ENCODE data around the gene MSH5.

MSH5 gene

DNA sequence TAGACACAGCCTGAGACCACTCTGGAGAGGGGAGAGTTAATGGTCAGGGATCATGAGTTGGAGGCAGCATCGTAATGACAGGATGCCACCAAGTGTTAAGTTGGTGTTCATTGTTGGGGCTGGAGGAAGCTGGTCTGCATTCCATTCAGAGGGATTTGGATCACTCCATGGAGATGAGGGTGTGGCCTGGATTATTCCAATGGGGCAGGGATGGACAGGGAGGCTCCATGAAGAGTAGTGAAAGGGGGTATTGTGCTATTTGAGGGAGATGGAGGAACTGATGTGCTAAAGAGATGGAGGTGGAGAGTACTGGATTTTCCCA, 23.8 kb downstream of the MSH5 start:
- Histone ChIP-seq H3K9me3 (ENCODE audit: control insufficient read depth, insufficient read depth, low read depth, low read length) (no peaks in the 10 kb centered on the region), H3K9ac (ENCODE audit: low read length) (no peak overlapping the region), H3K4me1 (ENCODE audit: control insufficient read depth, insufficient read depth, low read length) (peaks cover 10% of the 10 kb centered on the region; the same call in 1 of the 2 replicates), H3K4me3 (ENCODE audit: low read depth, low read length) (no peak overlapping the region), H3K36me3 (ENCODE audit: control insufficient read depth, insufficient read depth, low read length) (peaks cover 47% of the 10 kb centered on the region), H3K27ac (ENCODE audit: low read depth, low read length) (no peak overlapping the region), H3K27me3 (ENCODE audit: control insufficient read depth, insufficient read depth, low read length) (no peaks in the 10 kb centered on the region)

DNA sequence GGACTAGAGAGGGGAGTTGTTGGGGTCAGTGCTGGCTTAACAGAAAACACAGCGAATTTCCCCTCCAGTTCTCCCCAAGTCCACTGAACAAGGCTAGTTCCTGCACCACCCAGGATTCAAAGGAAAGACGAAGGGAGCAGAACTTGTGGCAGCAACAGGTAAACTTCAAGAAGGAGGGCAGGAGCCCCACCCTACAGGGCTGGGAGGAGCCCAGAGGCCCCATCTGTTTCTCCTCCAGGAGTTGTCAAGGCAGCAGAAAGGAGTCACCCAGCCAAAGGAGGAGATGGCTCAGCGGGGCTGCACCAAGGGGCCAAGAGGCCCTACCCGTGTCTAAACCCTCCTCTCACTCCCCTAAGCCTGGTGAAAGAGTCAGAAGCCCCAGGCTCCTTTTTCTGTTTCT, 24.4 kb downstream of the MSH5 start:
- Histone ChIP-seq H3K4me3 (ENCODE audit: low read depth, low read length) (no peak overlapping the region), H3K27ac (ENCODE audit: low read depth, low read length) (no peak overlapping the region), H3K27me3 (ENCODE audit: control insufficient read depth, insufficient read depth, low read length) (no peaks in the 10 kb centered on the region), H3K36me3 (ENCODE audit: control insufficient read depth, insufficient read depth, low read length) (peaks cover 43% of the 10 kb centered on the region), H3K4me1 (ENCODE audit: control insufficient read depth, insufficient read depth, low read length) (peaks cover 10% of the 10 kb centered on the region; the same call in 1 of the 2 replicates), H3K9ac (ENCODE audit: low read length) (no peak overlapping the region), H3K9me3 (ENCODE audit: control insufficient read depth, insufficient read depth, low read depth, low read length) (no peaks in the 10 kb centered on the region)

DNA sequence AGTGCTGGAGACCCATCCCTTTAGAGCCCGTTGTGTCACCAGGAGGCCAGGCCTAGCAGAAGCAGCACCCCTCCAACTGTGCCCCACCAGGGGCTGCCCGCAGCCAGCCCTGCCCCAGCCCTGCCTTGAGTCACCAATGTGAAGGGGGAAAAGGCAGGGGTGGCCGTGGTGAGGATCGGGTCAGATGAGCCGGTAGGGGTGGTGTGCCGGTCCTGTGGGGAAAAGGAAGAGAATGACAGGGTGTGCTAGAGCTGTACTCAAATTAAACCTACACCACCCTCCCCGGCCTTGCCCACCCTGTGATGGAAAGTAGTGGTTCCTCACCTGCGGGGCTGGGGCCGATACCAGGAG, 25.7 kb downstream of the MSH5 start:
- no peak overlapping the region for H3K9ac ChIP-seq (ENCODE audit: low read length)

DNA sequence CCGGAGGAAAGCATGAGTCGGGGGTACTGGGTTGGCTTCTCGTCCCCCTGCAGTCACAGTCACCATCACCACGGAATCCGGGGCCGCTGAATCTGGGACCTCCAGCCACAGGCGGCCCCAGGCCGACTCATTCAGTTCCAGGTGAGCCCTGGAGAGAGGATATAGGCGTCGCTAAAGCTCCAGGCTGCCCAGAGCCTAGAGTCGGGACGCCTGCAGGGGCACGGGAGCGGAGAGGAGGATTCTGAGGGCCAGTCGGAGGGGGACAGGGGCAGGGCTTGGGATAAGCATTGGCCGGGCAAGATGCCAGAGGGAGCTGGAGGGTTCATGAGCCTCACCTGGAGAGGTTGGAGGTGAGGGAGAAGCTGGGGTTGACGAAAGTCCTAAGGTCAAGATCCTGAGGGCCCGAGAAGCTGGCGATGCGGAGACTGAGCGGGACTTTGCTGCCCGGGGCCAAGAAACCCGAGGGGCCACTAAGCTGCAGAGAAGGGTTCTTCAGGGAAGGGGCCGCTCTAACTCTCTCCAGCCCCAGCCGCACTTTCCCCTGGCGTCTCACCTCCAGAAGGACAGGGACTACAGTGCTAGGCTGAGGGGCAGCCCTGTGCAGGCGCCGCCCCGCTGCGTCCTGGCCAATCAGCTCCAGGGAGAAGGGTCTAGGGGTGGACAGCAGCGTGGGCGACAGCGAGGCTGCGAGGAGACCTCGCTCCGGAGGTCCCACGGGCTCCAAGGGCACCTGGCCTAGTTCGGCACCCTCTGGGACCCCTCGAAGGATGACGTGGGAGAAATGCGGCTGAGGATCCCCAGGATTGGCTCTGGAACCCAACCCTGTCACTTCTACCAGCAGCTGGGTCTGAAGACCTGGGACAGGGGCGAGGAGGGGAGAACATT, 26.3 kb downstream of the MSH5 start:
- H3K4me3 ChIP-seq (ENCODE audit: low read depth, low read length): peak overlapping the region; percentile 55
- peaks cover 23% of the 10 kb centered on the region for H3K36me3 ChIP-seq (ENCODE audit: control insufficient read depth, insufficient read depth, low read length)
- no peaks in the 10 kb centered on the region for H3K9me3 ChIP-seq (ENCODE audit: control insufficient read depth, insufficient read depth, low read depth, low read length)
- H3K27me3 ChIP-seq (ENCODE audit: control insufficient read depth, insufficient read depth, low read length): no peaks in the 10 kb centered on the region
- H3K4me1 ChIP-seq (ENCODE audit: control insufficient read depth, insufficient read depth, low read length): peaks cover 10% of the 10 kb centered on the region; the same call in 1 of the 2 replicates
- H3K9ac ChIP-seq (ENCODE audit: low read length): peak overlapping the region; percentile 35
- H3K27ac ChIP-seq (ENCODE audit: low read depth, low read length): no peak overlapping the region

More for the DNA sequence above, 25.7 kb downstream of the MSH5 start:
- Histone ChIP-seq H3K27me3 (ENCODE audit: control insufficient read depth, insufficient read depth, low read length) (no peaks in the 10 kb centered on the region), H3K4me1 (ENCODE audit: control insufficient read depth, insufficient read depth, low read length) (peaks cover 10% of the 10 kb centered on the region; the same call in 1 of the 2 replicates), H3K4me3 (ENCODE audit: low read depth, low read length) (peak overlapping the region; percentile 55; the same call in 1 of the 2 replicates), H3K36me3 (ENCODE audit: control insufficient read depth, insufficient read depth, low read length) (peaks cover 29% of the 10 kb centered on the region), H3K27ac (ENCODE audit: low read depth, low read length) (no peak overlapping the region), H3K9me3 (ENCODE audit: control insufficient read depth, insufficient read depth, low read depth, low read length) (no peaks in the 10 kb centered on the region)

DNA sequence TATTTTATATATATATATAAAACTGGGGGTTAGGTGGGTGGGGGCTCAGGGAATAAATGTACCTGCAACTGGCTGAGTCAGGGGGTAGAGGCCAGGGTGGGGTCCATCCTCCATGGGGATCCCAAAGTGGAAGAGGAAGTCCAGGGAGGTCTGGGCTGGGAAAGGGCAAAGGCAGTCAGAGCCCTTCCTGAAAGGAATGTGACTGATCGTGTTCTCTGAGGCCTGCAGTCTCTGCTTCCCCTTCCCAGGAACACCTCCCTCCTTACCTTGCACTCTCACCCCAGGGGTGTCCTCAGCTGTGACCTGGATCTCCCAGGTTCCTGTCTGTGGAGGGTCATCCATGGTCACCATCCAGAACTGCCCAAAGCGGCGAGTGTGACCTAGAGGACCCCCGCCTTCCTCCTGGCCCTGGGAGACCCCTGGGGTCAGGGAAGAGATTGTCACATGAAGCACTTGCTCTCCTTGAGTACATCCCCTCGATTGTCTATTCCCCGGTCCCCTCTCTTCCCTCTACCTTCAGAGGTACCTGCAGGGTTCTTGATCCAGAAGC, 27.4 kb downstream of the MSH5 start:
- no peaks in the 10 kb centered on the region for H3K9me3 ChIP-seq (ENCODE audit: control insufficient read depth, insufficient read depth, low read depth, low read length)
- H3K36me3 ChIP-seq (ENCODE audit: control insufficient read depth, insufficient read depth, low read length): peaks cover 13% of the 10 kb centered on the region; the same call in 1 of the 2 replicates
- no peak overlapping the region for H3K9ac ChIP-seq (ENCODE audit: low read length)
- no peak overlapping the region for H3K4me3 ChIP-seq (ENCODE audit: low read depth, low read length)
- H3K4me1 ChIP-seq (ENCODE audit: control insufficient read depth, insufficient read depth, low read length): peaks cover 10% of the 10 kb centered on the region; the same call in 1 of the 2 replicates
- H3K27me3 ChIP-seq (ENCODE audit: control insufficient read depth, insufficient read depth, low read length): no peaks in the 10 kb centered on the region
- H3K27ac ChIP-seq (ENCODE audit: low read depth, low read length): no peak overlapping the region

DNA sequence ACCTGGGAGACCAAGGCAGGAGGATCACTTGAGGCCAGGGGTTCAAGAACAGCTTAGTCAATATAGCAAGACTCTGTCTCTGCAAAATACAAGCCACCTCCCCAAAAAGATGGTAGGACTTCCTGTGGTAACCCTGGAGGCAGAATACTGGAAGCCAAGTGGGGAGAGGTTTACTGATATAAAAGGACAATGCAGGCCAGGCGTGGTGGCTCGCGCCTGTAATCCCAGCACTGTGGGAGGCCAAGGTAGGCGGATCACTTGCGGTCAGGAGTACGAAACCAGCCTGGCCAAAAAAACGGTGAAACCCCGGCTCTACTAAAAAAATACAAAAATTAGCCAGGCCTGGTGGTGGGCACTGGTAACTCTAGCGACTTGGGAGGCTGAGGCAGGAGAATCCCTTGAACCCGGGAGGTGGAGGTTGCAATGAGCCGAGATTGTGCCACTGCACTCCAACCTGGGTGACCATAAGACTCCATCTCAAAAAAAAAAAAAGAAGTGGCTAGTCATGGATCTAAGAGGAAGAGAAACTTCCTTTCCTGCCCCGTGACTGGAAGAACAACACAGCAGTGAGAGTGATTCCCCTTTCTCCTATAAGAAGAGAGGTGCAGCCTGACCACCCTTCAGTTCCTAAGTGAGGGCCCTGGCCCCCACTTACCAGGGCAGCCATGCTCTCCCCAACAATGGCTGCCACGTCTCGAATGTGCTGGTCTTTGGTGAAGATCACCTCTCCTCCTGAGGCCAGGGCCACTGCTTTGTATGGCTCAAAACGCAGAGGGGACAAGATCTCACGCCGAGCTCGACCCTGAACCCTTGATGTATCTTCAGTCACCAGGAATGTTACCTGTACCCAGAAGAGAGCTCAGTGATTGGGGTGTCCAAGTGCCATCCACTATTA, 28.8 kb downstream of the MSH5 start:
- peaks cover 4% of the 10 kb centered on the region; the same call in 1 of the 2 replicates for H3K36me3 ChIP-seq (ENCODE audit: control insufficient read depth, insufficient read depth, low read length)
- H3K9ac ChIP-seq (ENCODE audit: low read length): no peak overlapping the region
- peaks cover 6% of the 10 kb centered on the region; the same call in 1 of the 2 replicates for H3K4me1 ChIP-seq (ENCODE audit: control insufficient read depth, insufficient read depth, low read length)
- no peaks in the 10 kb centered on the region for H3K9me3 ChIP-seq (ENCODE audit: control insufficient read depth, insufficient read depth, low read depth, low read length)
- no peak overlapping the region for H3K4me3 ChIP-seq (ENCODE audit: low read depth, low read length)
- H3K27ac ChIP-seq (ENCODE audit: low read depth, low read length): no peak overlapping the region
- H3K27me3 ChIP-seq (ENCODE audit: control insufficient read depth, insufficient read depth, low read length): no peaks in the 10 kb centered on the region

DNA sequence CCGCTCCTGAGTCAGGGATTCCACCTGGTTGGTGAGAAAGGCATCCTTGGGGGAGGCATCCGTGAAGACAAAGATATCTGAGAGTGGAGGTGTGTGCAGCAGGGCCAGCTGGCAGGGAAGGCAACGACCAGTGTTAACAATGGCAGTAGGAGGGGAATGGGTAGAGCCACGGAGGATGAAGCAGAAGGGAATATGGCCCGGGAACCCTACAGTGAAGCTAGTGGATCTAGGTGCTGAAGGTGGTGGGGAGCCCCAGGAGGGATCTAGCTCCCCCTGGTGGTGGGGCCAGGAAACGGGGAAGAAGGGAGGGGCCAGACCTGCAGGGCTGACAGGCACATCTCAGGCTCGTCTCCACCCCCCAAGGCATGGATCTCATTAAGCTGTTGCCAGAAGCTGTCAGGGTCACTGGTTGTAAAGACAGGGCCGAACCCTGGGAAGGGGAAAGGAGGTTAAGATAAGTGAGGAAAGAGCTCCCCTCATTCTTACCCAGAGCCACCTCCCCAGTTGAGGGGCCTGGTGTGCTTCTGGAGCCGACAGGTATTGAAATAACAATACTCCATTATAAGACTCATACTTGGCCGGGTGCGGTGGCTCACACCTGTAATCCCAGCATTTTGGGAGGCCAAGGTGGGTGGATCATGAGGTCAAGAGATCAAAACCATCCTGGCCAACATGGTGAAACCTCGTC, 30.0 kb downstream of the MSH5 start:
- Histone ChIP-seq H3K9ac (ENCODE audit: low read length) (no peak overlapping the region), H3K27ac (ENCODE audit: low read depth, low read length) (no peak overlapping the region), H3K36me3 (ENCODE audit: control insufficient read depth, insufficient read depth, low read length) (no peaks in the 10 kb centered on the region), H3K9me3 (ENCODE audit: control insufficient read depth, insufficient read depth, low read depth, low read length) (no peaks in the 10 kb centered on the region), H3K27me3 (ENCODE audit: control insufficient read depth, insufficient read depth, low read length) (no peaks in the 10 kb centered on the region), H3K4me1 (ENCODE audit: control insufficient read depth, insufficient read depth, low read length) (peaks cover 6% of the 10 kb centered on the region; the same call in 1 of the 2 replicates), H3K4me3 (ENCODE audit: low read depth, low read length) (no peak overlapping the region)

DNA sequence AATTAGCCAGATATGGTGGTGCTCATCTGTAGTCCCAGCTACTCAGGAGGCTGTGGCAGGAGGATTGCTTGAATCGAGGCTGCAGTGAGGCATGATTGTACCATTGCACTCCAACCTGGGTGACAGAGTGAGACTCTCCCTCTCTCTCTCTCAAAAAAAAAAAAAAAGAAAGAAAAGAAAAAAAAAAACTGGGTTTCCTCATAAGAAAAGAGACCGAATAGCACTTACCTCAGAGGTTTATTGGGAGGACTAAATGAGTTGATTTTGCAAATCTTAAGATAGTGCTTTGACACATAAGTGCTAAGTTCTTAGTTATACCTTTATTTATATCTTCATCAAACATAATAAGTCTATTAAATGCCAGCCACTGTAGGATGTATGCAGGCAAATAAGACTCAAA, 31.1 kb downstream of the MSH5 start:
- Histone ChIP-seq H3K4me3 (ENCODE audit: low read depth, low read length) (no peak overlapping the region), H3K36me3 (ENCODE audit: control insufficient read depth, insufficient read depth, low read length) (no peaks in the 10 kb centered on the region), H3K27ac (ENCODE audit: low read depth, low read length) (no peak overlapping the region), H3K4me1 (ENCODE audit: control insufficient read depth, insufficient read depth, low read length) (peaks cover 6% of the 10 kb centered on the region; the same call in 1 of the 2 replicates), H3K9me3 (ENCODE audit: control insufficient read depth, insufficient read depth, low read depth, low read length) (no peaks in the 10 kb centered on the region), H3K9ac (ENCODE audit: low read length) (no peak overlapping the region), H3K27me3 (ENCODE audit: control insufficient read depth, insufficient read depth, low read length) (no peaks in the 10 kb centered on the region)

DNA sequence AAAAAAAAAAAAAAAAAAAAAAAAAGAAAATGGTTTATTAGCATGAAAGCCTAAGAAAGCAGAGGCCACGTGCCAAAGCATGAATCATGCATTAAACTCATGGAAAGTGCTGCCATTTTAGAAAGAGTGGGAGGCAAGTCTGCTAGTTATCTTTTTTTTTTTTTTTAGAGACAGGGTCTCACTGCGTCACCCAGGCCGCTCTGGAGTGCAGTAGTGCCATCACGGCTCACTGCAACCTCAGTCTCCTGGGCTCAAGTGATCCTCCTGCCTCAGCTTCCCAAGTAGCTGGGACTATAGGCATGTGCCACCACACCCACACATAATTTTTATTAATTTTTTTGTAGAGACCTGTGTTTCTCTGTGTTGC, 32.2 kb downstream of the MSH5 start:
- H3K4me3 ChIP-seq (ENCODE audit: low read depth, low read length): no peak overlapping the region
- H3K9ac ChIP-seq (ENCODE audit: low read length): no peak overlapping the region
- no peaks in the 10 kb centered on the region for H3K36me3 ChIP-seq (ENCODE audit: control insufficient read depth, insufficient read depth, low read length)
- H3K27ac ChIP-seq (ENCODE audit: low read depth, low read length): no peak overlapping the region
- H3K9me3 ChIP-seq (ENCODE audit: control insufficient read depth, insufficient read depth, low read depth, low read length): no peaks in the 10 kb centered on the region
- peaks cover 1% of the 10 kb centered on the region; the same call in 1 of the 2 replicates for H3K4me1 ChIP-seq (ENCODE audit: control insufficient read depth, insufficient read depth, low read length)
- H3K27me3 ChIP-seq (ENCODE audit: control insufficient read depth, insufficient read depth, low read length): no peaks in the 10 kb centered on the region

DNA sequence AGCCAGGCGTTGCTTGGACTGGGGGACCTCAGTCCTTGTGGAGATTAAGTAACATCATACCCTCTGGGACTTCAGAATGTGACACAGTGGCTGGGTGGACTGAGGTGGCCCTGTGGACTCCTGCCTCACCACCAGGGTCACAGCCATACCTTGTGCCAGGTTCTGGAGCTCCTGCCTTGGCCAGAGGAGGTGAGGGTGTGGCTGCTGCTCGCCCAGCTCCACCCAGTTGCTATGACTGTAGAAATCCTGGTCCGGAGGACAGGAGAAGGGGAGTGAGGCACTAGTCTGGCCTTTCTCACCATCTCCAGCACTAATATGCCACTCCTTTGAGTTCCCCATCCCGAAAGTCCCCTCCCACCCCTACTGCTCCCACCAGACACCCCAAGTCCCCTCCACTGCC, 35.4 kb downstream of the MSH5 start:
- no peaks in the 10 kb centered on the region for H3K27me3 ChIP-seq (ENCODE audit: control insufficient read depth, insufficient read depth, low read length)
- H3K9ac ChIP-seq (ENCODE audit: low read length): no peak overlapping the region
- H3K4me1 ChIP-seq (ENCODE audit: control insufficient read depth, insufficient read depth, low read length): peaks cover 6% of the 10 kb centered on the region; the same call in 1 of the 2 replicates
- peaks cover 30% of the 10 kb centered on the region for H3K36me3 ChIP-seq (ENCODE audit: control insufficient read depth, insufficient read depth, low read length)
- no peak overlapping the region for H3K27ac ChIP-seq (ENCODE audit: low read depth, low read length)
- no peaks in the 10 kb centered on the region for H3K9me3 ChIP-seq (ENCODE audit: control insufficient read depth, insufficient read depth, low read depth, low read length)
- no peak overlapping the region for H3K4me3 ChIP-seq (ENCODE audit: low read depth, low read length)

Data from HUES6 (cell line).